A549 (cell line): Measurements from ENCODE around the gene SLC7A10. TPM values are rescaled to one million over a fixed set of nuclear protein-coding genes. Genes with fewer than 3 reads are reported as not detected.
A peak's percentile ranks its signal among the peaks of the same experiment; 100 is the strongest.

Experiments used
- ATAC-seq, 2 experiments: fragments of 200-7000 bp in 1 of 2; fragments of >200 bp in 1 of 2; cut with Nextera tagmentation in 1 of 2; cut with Tn5 transposase in 1 of 2; 3 replicates each; pipeline versions ENCODE4 v1.8.0 to v1.9.1; 2018 to 2020; ENCODE audit warnings: mild to moderate bottlenecking in 1 of 2, moderate library complexity in 1 of 2
- CTCF ChIA-PET: fragments of 300-600 bp; sonication (Branson Sonifier 250); formaldehyde crosslinking; extraction: SDS; loops from one replicate; lab custom pipeline; 2021; ENCODE audit warnings: antibody characterized with exemption, inconsistent platforms; lab: Yijun Ruan, JAX
- POLR2A ChIA-PET: fragments of 350-600 bp; formaldehyde crosslinking; extraction: SDS; loops from one replicate; lab custom pipeline; 2021; ENCODE audit warnings: antibody characterized with exemption, inconsistent platforms; lab: Yijun Ruan, JAX
- DNase-seq, 2 experiments: peaks; one replicate each; pipeline versions ENCODE4 v3.0.0 to v3.0.0-alpha.2; 2011 to 2016; ENCODE audit warnings: low read depth in 1 of 2, low spot score in 1 of 2
- FAIRE-seq: peaks from 2 replicates; lab custom pipeline; 2011; peaks lifted over from hg19 to GRCh38; lab: Jason Lieb, UNC
- H3K27ac ChIP-seq, 2 experiments: fragments of >200 bp; sonication (Bioruptor Twin); formaldehyde crosslinking; 3 replicates each; pipeline ENCODE4 v1.5.1; 2016 to 2017
- H3K4me1 ChIP-seq: fragments of >200 bp; sonication (Bioruptor Twin); formaldehyde crosslinking; 3 replicates; pipeline ENCODE4 v1.6.1; 2016
- H3K4me2 ChIP-seq: fragments of >200 bp; sonication (Bioruptor Twin); formaldehyde crosslinking; 3 replicates; pipeline ENCODE4 v1.6.1; 2016
- H3K4me3 ChIP-seq: fragments of >200 bp; sonication (Bioruptor Twin); formaldehyde crosslinking; 3 replicates; pipeline ENCODE4 v1.5.1; 2016
- H3K9me3 ChIP-seq: fragments of >200 bp; sonication (Bioruptor Twin); formaldehyde crosslinking; 3 replicates; pipeline ENCODE4 v1.6.1; 2016
- ATOH8 ChIP-seq: fragments of 250-450 bp; sonication (Bioruptor Pico); IDR thresholded peaks from 2 replicates; pipeline ENCODE4 v1.5.0; 2020; ENCODE audit warnings: low read depth, mild to moderate bottlenecking, moderate library complexity
- BCL3 ChIP-seq: fragments of >200 bp; sonication (Bioruptor Twin); formaldehyde crosslinking; IDR thresholded peaks from 3 replicates; pipeline ENCODE4 v1.6.1; 2016
- CEBPB ChIP-seq, 2 experiments: fragments of >200 bp in 1 of 2; sonication (Bioruptor Twin) in 1 of 2; formaldehyde crosslinking in 1 of 2; IDR thresholded peaks; 2 replicates each; pipeline ENCODE4 v1.6.1; 2012 to 2016
- CHD4 ChIP-seq: fragments of 200-600 bp; sonication (generic); IDR thresholded peaks from 2 replicates; pipeline ENCODE4 v1.6.1; 2016; ENCODE audit warnings: antibody characterized with exemption, mild to moderate bottlenecking, borderline replicate concordance
- CTCF ChIP-seq: fragments of >200 bp; sonication (Bioruptor Twin); formaldehyde crosslinking; IDR thresholded peaks from 3 replicates; pipeline ENCODE4 v1.5.1; 2016
- E2F6 ChIP-seq: IDR thresholded peaks from 2 replicates; pipeline ENCODE4 v1.6.1; 2012; ENCODE audit warnings: low read depth, borderline replicate concordance
- EHF ChIP-seq: fragments of 250-450 bp; sonication (Bioruptor Pico); IDR thresholded peaks from 2 replicates; pipeline ENCODE4 v1.5.0; 2020; ENCODE audit warnings: mild to moderate bottlenecking
- FOSB ChIP-seq: fragments of 250-450 bp; sonication (Bioruptor Pico); IDR thresholded peaks from 2 replicates; pipeline ENCODE4 v1.5.0; 2020; ENCODE audit warnings: mild to moderate bottlenecking, moderate library complexity
- FOXS1 ChIP-seq: fragments of 250-450 bp; sonication (Bioruptor Pico); IDR thresholded peaks from 2 replicates; pipeline ENCODE4 v1.5.0; 2020; ENCODE audit warnings: mild to moderate bottlenecking, moderate library complexity
- HDAC2 ChIP-seq: fragments of 200-600 bp; sonication (generic); IDR thresholded peaks from 2 replicates; pipeline ENCODE4 v1.6.1; 2016
- HOXA7 ChIP-seq: fragments of 250-450 bp; sonication (Bioruptor Pico); IDR thresholded peaks from 2 replicates; pipeline ENCODE4 v1.5.0; 2020; ENCODE audit warnings: mild to moderate bottlenecking, moderate library complexity
- HOXB5 ChIP-seq: fragments of 250-450 bp; sonication (Bioruptor Pico); IDR thresholded peaks from 2 replicates; pipeline ENCODE4 v1.5.0; 2020; ENCODE audit warnings: mild to moderate bottlenecking, moderate library complexity
- JUN ChIP-seq, 2 experiments: fragments of >200 bp; sonication (Bioruptor Twin); formaldehyde crosslinking; IDR thresholded peaks; 2 replicates in 1 of 2; 3 replicates in 1 of 2; pipeline ENCODE4 v1.6.1; 2016 to 2017
- MAFK ChIP-seq: fragments of 450-650 bp; IDR thresholded peaks from 2 replicates; pipeline ENCODE4 v1.6.1; 2014; ENCODE audit not compliant: partially characterized antibody
- MAZ ChIP-seq: fragments of 150-350 bp; IDR thresholded peaks from 2 replicates; pipeline ENCODE4 v1.6.1; 2014; ENCODE audit warnings: antibody characterized with exemption, low read depth, low read length, borderline replicate concordance
- NPAS2 ChIP-seq: fragments of 250-450 bp; sonication (Bioruptor Pico); IDR thresholded peaks from 2 replicates; pipeline ENCODE4 v1.8.0; 2022; ENCODE audit warnings: mild to moderate bottlenecking, moderate library complexity, borderline replicate concordance
- NR3C1 ChIP-seq: fragments of >200 bp; sonication (Bioruptor Twin); formaldehyde crosslinking; IDR thresholded peaks from 3 replicates; pipeline ENCODE4 v1.6.1; 2017
- PBX3 ChIP-seq: IDR thresholded peaks from 2 replicates; pipeline ENCODE4 v1.6.1; 2012
- PHF8 ChIP-seq: fragments of 200-600 bp; sonication (generic); IDR thresholded peaks from 2 replicates; pipeline ENCODE4 v1.6.1; 2016; ENCODE audit warnings: low read depth, mild to moderate bottlenecking, antibody characterized with exemption, moderate library complexity, borderline replicate concordance
- POLR2A ChIP-seq: IDR thresholded peaks from 2 replicates; pipeline ENCODE4 v1.6.1; 2012; ENCODE audit warnings: mild to moderate bottlenecking, low read length
- POLR2AphosphoS2 ChIP-seq: conservative IDR thresholded peaks from 2 replicates; pipeline ENCODE4 v1.6.1; 2012; ENCODE audit warnings: low read length, improper control_type of control experiment, inconsistent platforms
- RAD21 ChIP-seq, 2 experiments: fragments of >200 bp in 1 of 2; sonication (Bioruptor Twin) in 1 of 2; formaldehyde crosslinking in 1 of 2; IDR thresholded peaks in 1 of 2; conservative IDR thresholded peaks in 1 of 2; 2 replicates in 1 of 2; 3 replicates in 1 of 2; pipeline ENCODE4 v1.6.1; 2012 to 2018; ENCODE audit warnings: inconsistent platforms in 1 of 2
- RFX5 ChIP-seq: fragments of 450-650 bp; IDR thresholded peaks from 2 replicates; pipeline ENCODE4 v1.7.1; 2014; ENCODE audit warnings: antibody characterized with exemption, mild to moderate bottlenecking, moderate library complexity
- SMC3 ChIP-seq: fragments of >200 bp; sonication (Bioruptor Twin); formaldehyde crosslinking; IDR thresholded peaks from 3 replicates; pipeline ENCODE4 v1.6.1; 2018; ENCODE audit warnings: inconsistent platforms
- TFCP2L1 ChIP-seq: fragments of 250-450 bp; sonication (Bioruptor Pico); IDR thresholded peaks from 2 replicates; pipeline ENCODE4 v1.5.0; 2021; ENCODE audit warnings: mild to moderate bottlenecking
- TP53 ChIP-seq: fragments of 250-450 bp; sonication (Bioruptor Pico); IDR thresholded peaks from 2 replicates; pipeline ENCODE4 v1.5.0; 2021; ENCODE audit warnings: mild to moderate bottlenecking, moderate library complexity
- ZFP36 ChIP-seq: fragments of 450-650 bp; IDR thresholded peaks from 2 replicates; pipeline ENCODE4 v1.6.1; 2014; ENCODE audit warnings: borderline replicate concordance; ENCODE audit not compliant: partially characterized antibody
- ZNF302 ChIP-seq: fragments of 250-450 bp; sonication (Bioruptor Pico); IDR thresholded peaks from 2 replicates; pipeline ENCODE4 v1.9.0; 2021; ENCODE audit warnings: inconsistent platforms, mild to moderate bottlenecking, moderate library complexity
- ZSCAN20 ChIP-seq: fragments of 250-450 bp; sonication (Bioruptor Pico); IDR thresholded peaks from 2 replicates; pipeline ENCODE4 v1.8.0; 2022; ENCODE audit warnings: mild to moderate bottlenecking, moderate library complexity
- WGBS: methylation state at CpG from one replicate; pipeline ENCODE4 v1.1.6; 2017; ENCODE audit errors: missing lambda C conversion rate; 5-methylcytosine and 5-hydroxymethylcytosine counted together
- polyA plus RNA-seq, 4 experiments: library from polyadenylated mRNA; depleted of rRNA in 3 of 4; stranded (reverse); fragments of >200 nt; fragmentation: RNase III in 1 of 4; extraction: RNeasy Plus Mini Kit Qiagen cat#74134 plus additional on column Dnase treatment in 1 of 4; gene quantifications; 2 replicates in 3 of 4; 3 replicates in 1 of 4; pipeline ENCODE4 v1.2.3, GENCODE V29; 2011 to 2017

SLC7A10 gene
- polyA plus RNA-seq, 2 of the 4 experiments (the other 2 are of a cell fraction): 0.05 to 0.26 TPM

GRCh38 chr19:33220735-33221134, 4.9 kb downstream of the SLC7A10 start:
- Histone ChIP-seq H3K4me2 (no peak overlapping the region), H3K4me1 (peaks cover 10% of the 10 kb centered on the region), H3K9me3 (0 out of 3 replicates have a peak, but pooled peaks cover 2% of the 10 kb centered on the region), H3K4me3 (no peak overlapping the region), H3K27ac (no peak overlapping the region)
- no peak for DNase-seq
- TF ChIP-seq FOXS1 (no peak), CEBPB (IDR thresholded peaks at IDR 0.05) (no peak), FOSB (no peak), TP53 (CRISPR knock-in tag) (no peak), TFCP2L1 (CRISPR knock-in tag) (no peak), SMC3 (no peak), ATOH8 (no peak), HDAC2 (no peak), RFX5 (no peak), HOXB5 (CRISPR knock-in tag) (no peak), ZSCAN20 (CRISPR knock-in tag) (no peak), HOXA7 (CRISPR knock-in tag) (no peak), PHF8 (no peak), CHD4 (no peak), NPAS2 (CRISPR knock-in tag) (no peak), MAFK (no peak), POLR2A (no peak), ZFP36 (no peak)
- peak; percentile 54 for FAIRE-seq
- ChIA-PET CTCF (interaction anchor here (0.9 to 9.0 kb wide), 6 partner anchors 10 to 550 kb away, joined by 3 to 149 read pairs (median 6); no protein-coding TSS in a partner anchor), POLR2A (no interaction called here)
- 68% methylated on average over 9 of the region's 9 CpGs for WGBS
- ATAC-seq: no peak

- H3K9me3 ChIP-seq: no peaks in the 10 kb centered on the region
- no peak overlapping the region for H3K4me2 ChIP-seq
- no peak overlapping the region for H3K27ac ChIP-seq
- FAIRE-seq (no peak), DNase-seq (no peak), ATAC-seq (no peak)
- H3K4me3 ChIP-seq: no peak overlapping the region
- POLR2A ChIA-PET: no interaction called here
- TF ChIP-seq MAFK (peak; percentile 59), JUN (IDR thresholded peaks at IDR 0.05) (0 out of 5 replicates have a peak, but pooled peaks of 1 of the 2 experiments have one; percentile 13), POLR2AphosphoS2 (no peak), NPAS2 (CRISPR knock-in tag) (no peak)
- H3K4me1 ChIP-seq: peaks cover 5% of the 10 kb centered on the region; the same call in 1 of the 3 replicates
- WGBS: 77% methylated on average over 18 of the region's 18 CpGs
- CTCF ChIA-PET: no interaction called here
Measured at GRCh38 chr19:33220115-33220514, 5.5 kb downstream of the SLC7A10 start.

- Histone ChIP-seq H3K9me3 (no peaks in the 10 kb centered on the region), H3K4me1 (0 out of 3 replicates have a peak, but pooled peaks cover 5% of the 10 kb centered on the region), H3K4me3 (no peak overlapping the region), H3K4me2 (no peak overlapping the region), H3K27ac (no peak overlapping the region)
- ChIA-PET POLR2A (no interaction called here), CTCF (interaction anchor here (0.7 to 6.6 kb wide), 7 partner anchors 8 to 190 kb away, joined by 3 to 39 read pairs (median 4); no protein-coding TSS in a partner anchor)
- no peak for DNase-seq
- peak; percentile 32 for FAIRE-seq
- 65% methylated on average over 12 of the region's 12 CpGs for WGBS
- peak; percentile 21 to 67; a peak in 5 of 6 replicates for ATAC-seq
- TF ChIP-seq MAZ: no peak
- peak; percentile 50 for TF ChIP-seq CTCF
- no peak for TF ChIP-seq ZNF302 (CRISPR knock-in tag)
- no peak for TF ChIP-seq PBX3
- TF ChIP-seq E2F6: no peak
- TF ChIP-seq RAD21 (conservative IDR thresholded peaks at IDR 0.05 in 1 of 2, IDR thresholded peaks at IDR 0.05 in 1 of 2): peak; percentile 22 to 50; a peak in 2 of 5 replicates
- no peak for TF ChIP-seq NR3C1
- no peak for TF ChIP-seq EHF
- TF ChIP-seq SMC3: 0 out of 3 replicates have a peak, but pooled peaks have one; percentile 6
- TF ChIP-seq ZFP36: peak; percentile 80
- no peak for TF ChIP-seq BCL3
Measured at GRCh38 chr19:33219261-33219815, 6.3 kb downstream of the SLC7A10 start.
